HepG2 (cell line): ENCODE data around the gene ACO1. TPM values are rescaled to one million over a fixed set of nuclear protein-coding genes. Genes with fewer than 3 reads are reported as not detected.

Experiments used
- ATAC-seq: fragments of 200-7000 bp; cut with Tn5 transposase; 3 replicates; pipeline ENCODE4 v1.9.1; 2020; ENCODE audit warnings: mild to moderate bottlenecking, moderate library complexity
- BruUV-seq: library from RNA; stranded (reverse); fragments of 400-500 nt; replicated peaks from 2 replicates; lab custom pipeline; 2021; lab: Mats Ljungman, UMichigan
- CTCF ChIA-PET: fragments of 300-600 bp; formaldehyde crosslinking; extraction: SDS; loops from one replicate; lab custom pipeline; 2021; ENCODE audit warnings: low total read pairs, inconsistent platforms, low intra/inter-chr PET ratio; lab: Yijun Ruan, JAX
- POLR2A ChIA-PET: fragments of 350-600 bp; sonication (Branson Sonifier 250); formaldehyde crosslinking; loops from one replicate; lab custom pipeline; 2020; ENCODE audit warnings: antibody characterized with exemption, inconsistent platforms; lab: Yijun Ruan, JAX
- DNase-seq: peaks from one replicate; pipeline ENCODE4 v3.0.0-alpha.2; 2015; ENCODE audit warnings: low spot score
- FAIRE-seq: peaks from 3 replicates; lab custom pipeline; 2011; peaks lifted over from hg19 to GRCh38; lab: Jason Lieb, UNC
- H2AFZ ChIP-seq: one replicate; pipeline ENCODE4 v1.6.1; 2011; ENCODE audit warnings: low read length, inconsistent platforms
- H3K27ac ChIP-seq: fragments of 300-600 bp; 3 replicates; pipeline ENCODE4 v1.8.0; 2011; ENCODE audit warnings: mixed run types, mild to moderate bottlenecking, mixed read lengths, low read length, inconsistent platforms; ENCODE audit not compliant: insufficient read depth; ENCODE audit errors: extremely low read length
- H3K27me3 ChIP-seq, 2 experiments: fragments of 200-600 bp in 1 of 2; 2 replicates in 1 of 2; 3 replicates in 1 of 2; pipeline versions ENCODE4 v1.6.0 to v1.8.0; 2011; ENCODE audit warnings: low read length in 2 of 2, mild to moderate bottlenecking in 2 of 2, moderate library complexity in 2 of 2, inconsistent platforms in 1 of 2; ENCODE audit not compliant: insufficient read depth in 2 of 2, control insufficient read depth in 1 of 2
- H3K36me3 ChIP-seq, 2 experiments: fragments of 200-600 bp in 1 of 2; replicated peaks in 1 of 2; 2 replicates in 1 of 2; 3 replicates in 1 of 2; pipeline versions ENCODE4 v1.5.1 to v1.8.0; 2011; ENCODE audit warnings: low read length in 2 of 2, inconsistent platforms in 1 of 2; ENCODE audit not compliant: insufficient read depth in 2 of 2, control insufficient read depth in 1 of 2
- H3K4me1 ChIP-seq: 2 replicates; pipeline ENCODE4 v1.5.1; 2012; ENCODE audit warnings: low read length, inconsistent platforms; ENCODE audit not compliant: insufficient read depth
- H3K4me2 ChIP-seq: 2 replicates; pipeline ENCODE4 v1.6.0; 2011; ENCODE audit warnings: low read depth, low read length, inconsistent platforms
- H3K4me3 ChIP-seq, 3 experiments: fragments of 200-600 bp in 1 of 3; sonication (generic), shearing (Covaris generic) in 1 of 3; replicated peaks in 1 of 3; 2 replicates each; pipeline ENCODE4 v1.5.1; 2011 to 2016; ENCODE audit warnings: low read length in 3 of 3, inconsistent platforms in 2 of 3, low read depth in 2 of 3, mild to moderate bottlenecking in 2 of 3, control low read depth in 1 of 3, mixed read lengths in 1 of 3; ENCODE audit not compliant: insufficient read depth in 1 of 3
- H3K79me2 ChIP-seq: one replicate; pipeline ENCODE4 v1.6.1; 2011; ENCODE audit warnings: low read length, inconsistent platforms; ENCODE audit not compliant: insufficient read depth
- H3K9ac ChIP-seq: 2 replicates; pipeline ENCODE4 v1.6.0; 2011; ENCODE audit warnings: mild to moderate bottlenecking, low read depth, low read length, inconsistent platforms; ENCODE audit not compliant: insufficient read depth
- H3K9me3 ChIP-seq: 2 replicates; pipeline ENCODE4 v1.5.1; 2012; ENCODE audit warnings: mild to moderate bottlenecking, low read length
- H4K20me1 ChIP-seq: 2 replicates; pipeline ENCODE4 v1.6.0; 2011; ENCODE audit warnings: inconsistent platforms, mild to moderate bottlenecking, low read length, moderate library complexity; ENCODE audit not compliant: insufficient read depth
- CENPBD1 ChIP-seq: sonication (generic); formaldehyde crosslinking; IDR thresholded peaks from 2 replicates; pipeline ENCODE4 v1.8.0; 2022; ENCODE audit warnings: missing genetic modification reagents, low read depth, mild to moderate bottlenecking, borderline replicate concordance
- DNMT1 ChIP-seq: sonication (generic); formaldehyde crosslinking; IDR thresholded peaks from 2 replicates; pipeline ENCODE4 v1.5.1; 2020; ENCODE audit warnings: mild to moderate bottlenecking, missing genetic modification reagents
- HDAC6 ChIP-seq: fragments of 200-600 bp; sonication (generic); IDR thresholded peaks from 2 replicates; pipeline ENCODE4 v1.7.0; 2017; ENCODE audit warnings: mild to moderate bottlenecking, antibody characterized with exemption, low read length, low read depth
- HNF4G ChIP-seq, 2 experiments: sonication (generic) in 1 of 2; formaldehyde crosslinking in 1 of 2; IDR thresholded peaks; 2 replicates each; pipeline versions ENCODE4 v1.4.0 to v1.6.1; 2011 to 2020; ENCODE audit warnings: borderline replicate concordance in 2 of 2, low read depth in 2 of 2, mild to moderate bottlenecking in 2 of 2, low read length in 1 of 2, missing genetic modification reagents in 1 of 2, moderate library complexity in 1 of 2
- HOXA3 ChIP-seq: sonication (generic); formaldehyde crosslinking; IDR thresholded peaks from 2 replicates; pipeline ENCODE4 v1.5.0; 2020; ENCODE audit warnings: missing genetic modification reagents
- RFXAP ChIP-seq: sonication (generic); formaldehyde crosslinking; IDR thresholded peaks from 2 replicates; pipeline ENCODE4 v1.4.0; 2020; ENCODE audit warnings: missing genetic modification reagents, borderline replicate concordance
- SRSF4 ChIP-seq: fragments of 200-400 bp; formaldehyde crosslinking; IDR thresholded peaks from one replicate; pipeline ENCODE4 v1.6.1; 2018; ENCODE audit warnings: mild to moderate bottlenecking, low read depth, low read length, moderate library complexity; ENCODE audit not compliant: poor library complexity, severe bottlenecking
- ZBTB40 ChIP-seq, 2 experiments: fragments of 450-650 bp in 1 of 2; sonication (generic) in 1 of 2; formaldehyde crosslinking in 1 of 2; IDR thresholded peaks; 2 replicates each; pipeline versions ENCODE4 v1.6.1 to v1.8.0; 2016 to 2022; ENCODE audit warnings: antibody characterized with exemption in 1 of 2, mild to moderate bottlenecking in 1 of 2, missing genetic modification reagents in 1 of 2
- WGBS: methylation state at CpG from one replicate; pipeline ENCODE4 v1.1.6; 2017; ENCODE audit warnings: low lambda C conversion rate; 5-methylcytosine and 5-hydroxymethylcytosine counted together
- in situ Hi-C: cut with HindIII; loops from 2 replicates; pipeline ENCODE4 v1.10.0; 2017; ENCODE audit warnings: low pct_unique_long_range_greater_than_20kb; ENCODE audit not compliant: extremely low pct_ligation_motif_present
- intact Hi-C: fragments of 100-400 bp; cut with micrococcal nuclease; formaldehyde crosslinking; loops from one replicate; pipeline ENCODE4 v1.10.0; 2022; ENCODE audit not compliant: unreplicated experiment
- polyA plus RNA-seq, 8 experiments: library from polyadenylated mRNA; depleted of rRNA in 3 of 8; stranded (reverse) in 7 of 8; unstranded in 1 of 8; fragments of >200 nt; fragmentation: Illumina TruSeq in 4 of 8; extraction: Trizol in 4 of 8; gene quantifications; 2 replicates each; pipeline versions ENCODE4 v1.2.1 to v1.2.3, GENCODE V29; 2011 to 2016; ENCODE audit warnings: low read depth in 4 of 8, missing spikeins in 1 of 8, mixed read lengths in 1 of 8; ENCODE audit not compliant: insufficient read depth in 1 of 8
- total RNA-seq, 5 experiments: library from RNA; depleted of rRNA; stranded (reverse); fragments of >200 nt; fragmentation: Illumina TruSeq; extraction: Trizol; gene quantifications; 2 replicates each; pipeline ENCODE4 v1.2.3, GENCODE V29; 2016; ENCODE audit warnings: low read depth in 1 of 5
- TF ChIP-seq, protein P1 (sequence below): sonication (generic); formaldehyde crosslinking; IDR thresholded peaks from 2 replicates; pipeline ENCODE4 v1.5.1; 2020; ENCODE audit warnings: missing genetic modification reagents, mild to moderate bottlenecking, borderline replicate concordance

ACO1 gene
- total and polyA plus RNA-seq, 2 of the 13 experiments (the other 11 are each of a cell fraction or from before 2014, with no cell fraction given) = 20.1 to 48.2 TPM

- ChIA-PET CTCF (no interaction called here), POLR2A (no interaction called here)
- in situ Hi-C loops = no loop called here
- H3K4me2 ChIP-seq = no peak overlapping the region
- no peak overlapping the region for H3K27ac ChIP-seq
- no TSS peak for BruUV-seq
- intact Hi-C loops = no loop called here
- ATAC-seq (no peak), DNase-seq (no peak), FAIRE-seq (no peak)
- no peaks in the 10 kb centered on the region for H3K4me1 ChIP-seq
- no peak overlapping the region for H3K9ac ChIP-seq
- H2AFZ ChIP-seq = no peak overlapping the region
- no peaks in the 10 kb centered on the region for H4K20me1 ChIP-seq
- H3K79me2 ChIP-seq = peaks cover 16% of the 10 kb centered on the region
- no peaks in the 10 kb centered on the region for H3K9me3 ChIP-seq
- no peaks in the 10 kb centered on the region for H3K27me3 ChIP-seq
- H3K36me3 ChIP-seq = peaks cover 9 to 46% of the 10 kb centered on the region in 2 experiments
- H3K4me3 ChIP-seq = no peak overlapping the region
- TF ChIP-seq SRSF4 = no peak
- TF ChIP-seq HDAC6 = no peak
- no peak for TF ChIP-seq HNF4G (IDR thresholded peaks at IDR 0.05; ENCODE audit: borderline replicate concordance, low read depth, low read length)
- TF ChIP-seq HNF4G (CRISPR knock-in tag; IDR thresholded peaks at IDR 0.05; ENCODE audit: borderline replicate concordance, low read depth) = no peak
- TF ChIP-seq ZBTB40 (IDR thresholded peaks at IDR 0.05) = no peak
- TF ChIP-seq ZBTB40 (CRISPR knock-in tag; IDR thresholded peaks at IDR 0.05) = no peak
- TF ChIP-seq, protein P1, sequence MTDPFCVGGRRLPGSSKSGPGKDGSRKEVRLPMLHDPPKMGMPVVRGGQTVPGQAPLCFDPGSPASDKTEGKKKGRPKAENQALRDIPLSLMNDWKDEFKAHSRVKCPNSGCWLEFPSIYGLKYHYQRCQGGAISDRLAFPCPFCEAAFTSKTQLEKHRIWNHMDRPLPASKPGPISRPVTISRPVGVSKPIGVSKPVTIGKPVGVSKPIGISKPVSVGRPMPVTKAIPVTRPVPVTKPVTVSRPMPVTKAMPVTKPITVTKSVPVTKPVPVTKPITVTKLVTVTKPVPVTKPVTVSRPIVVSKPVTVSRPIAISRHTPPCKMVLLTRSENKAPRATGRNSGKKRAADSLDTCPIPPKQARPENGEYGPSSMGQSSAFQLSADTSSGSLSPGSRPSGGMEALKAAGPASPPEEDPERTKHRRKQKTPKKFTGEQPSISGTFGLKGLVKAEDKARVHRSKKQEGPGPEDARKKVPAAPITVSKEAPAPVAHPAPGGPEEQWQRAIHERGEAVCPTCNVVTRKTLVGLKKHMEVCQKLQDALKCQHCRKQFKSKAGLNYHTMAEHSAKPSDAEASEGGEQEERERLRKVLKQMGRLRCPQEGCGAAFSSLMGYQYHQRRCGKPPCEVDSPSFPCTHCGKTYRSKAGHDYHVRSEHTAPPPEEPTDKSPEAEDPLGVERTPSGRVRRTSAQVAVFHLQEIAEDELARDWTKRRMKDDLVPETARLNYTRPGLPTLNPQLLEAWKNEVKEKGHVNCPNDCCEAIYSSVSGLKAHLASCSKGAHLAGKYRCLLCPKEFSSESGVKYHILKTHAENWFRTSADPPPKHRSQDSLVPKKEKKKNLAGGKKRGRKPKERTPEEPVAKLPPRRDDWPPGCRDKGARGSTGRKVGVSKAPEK (CRISPR knock-in tag) = no peak
- no peak for TF ChIP-seq CENPBD1 (CRISPR knock-in tag)
- TF ChIP-seq RFXAP (CRISPR knock-in tag) = no peak
- no peak for TF ChIP-seq HOXA3 (CRISPR knock-in tag)
- no peak for TF ChIP-seq DNMT1 (CRISPR knock-in tag)
- whole genome bisulfite sequencing = 82% methylated on average over 7 of the region's 8 CpGs
These were observed 20.4 kb downstream of the ACO1 start for GRCh38 chr9:32404856-32405255.
